ENCODE data around the gene TNC.

Gene TNC

GRCh38 chr9:115098226-115098965 lies 19.6 kb downstream of the TNC start:
- no peak for DNase-seq (ENCODE audit: low spot score)

- DNase-seq (ENCODE audit: low spot score): no peak
These were observed 24.4 kb downstream of the TNC start for GRCh38 chr9:115093520-115093919.

- no peak for DNase-seq (ENCODE audit: low spot score)
These were observed 27.5 kb downstream of the TNC start for GRCh38 chr9:115090486-115090885.

GRCh38 chr9:115088860-115089259 lies 29.1 kb downstream of the TNC start:
- no peak for DNase-seq (ENCODE audit: low spot score)

- no peak for DNase-seq (ENCODE audit: low spot score)
These were observed 31.1 kb downstream of the TNC start for GRCh38 chr9:115086886-115087285.

- no peak for DNase-seq (ENCODE audit: low spot score)
These were observed 31.5 kb downstream of the TNC start for GRCh38 chr9:115086461-115086860.

GRCh38 chr9:115085773-115086377 lies 32.1 kb downstream of the TNC start:
- DNase-seq (ENCODE audit: low spot score): no peak

- no peak for DNase-seq (ENCODE audit: low spot score)
These were observed 33.2 kb downstream of the TNC start for GRCh38 chr9:115084709-115085108.

GRCh38 chr9:115084157-115084556 lies 33.8 kb downstream of the TNC start:
- DNase-seq (ENCODE audit: low spot score): no peak

GRCh38 chr9:115080242-115080641 lies 37.7 kb downstream of the TNC start:
- no peak for DNase-seq (ENCODE audit: low spot score)

- no peak for DNase-seq (ENCODE audit: low spot score)
These were observed 38.8 kb downstream of the TNC start for GRCh38 chr9:115079156-115079555.

- no peak for DNase-seq (ENCODE audit: low spot score)
These were observed 44.5 kb downstream of the TNC start for GRCh38 chr9:115073456-115073855.

- DNase-seq (ENCODE audit: low spot score): no peak
These were observed 46.8 kb downstream of the TNC start for GRCh38 chr9:115071176-115071575.

GRCh38 chr9:115069771-115070170 lies 48.2 kb downstream of the TNC start:
- no peak for DNase-seq (ENCODE audit: low spot score)

GRCh38 chr9:115069302-115069701 lies 48.7 kb downstream of the TNC start:
- DNase-seq (ENCODE audit: low spot score): no peak

GRCh38 chr9:115068031-115068430 lies 49.9 kb downstream of the TNC start:
- no peak for DNase-seq (ENCODE audit: low spot score)

- DNase-seq (ENCODE audit: low spot score): no peak
These were observed 54.7 kb downstream of the TNC start for GRCh38 chr9:115063058-115063845.

- no peak for DNase-seq (ENCODE audit: low spot score)
These were observed 59.2 kb downstream of the TNC start for GRCh38 chr9:115058684-115059315.

GRCh38 chr9:115058175-115058574 lies 59.8 kb downstream of the TNC start:
- no peak for DNase-seq (ENCODE audit: low spot score)

- no peak for DNase-seq (ENCODE audit: low spot score)
These were observed 60.4 kb downstream of the TNC start for GRCh38 chr9:115057559-115057958.

GRCh38 chr9:115050002-115050490 lies 67.9 kb downstream of the TNC start:
- DNase-seq (ENCODE audit: low spot score): no peak

GRCh38 chr9:115046824-115047223 lies 71.1 kb downstream of the TNC start:
- no peak for DNase-seq (ENCODE audit: low spot score)
